ENCODE results near the gene PDC. TPM values are rescaled to one million over a fixed set of nuclear protein-coding genes. Genes with fewer than 3 reads are reported as not detected.
A peak's percentile ranks its signal among the peaks of the same experiment; 100 is the strongest.

The PDC gene
- total and polyA plus RNA-seq, 9 of the 15 experiments (the other 6 are each of a cell fraction or from before 2014, with no cell fraction given): not detected

GRCh38 chr1:186443638-186444037 lies 17.3 kb downstream of the PDC start:
- DNase-seq (ENCODE audit: extremely low read depth in 1 of 4, low spot score in 3 of 4): no peak
- no peak overlapping the region for H2AFZ ChIP-seq (ENCODE audit: low read depth, low read length)
- ChIA-PET POLR2A (no interaction called here), CTCF (ENCODE audit: low intra/inter-chr PET ratio) (no interaction called here)
- no peaks in the 10 kb centered on the region for H3K9me1 ChIP-seq (ENCODE audit: control insufficient read depth, insufficient read depth, low read length)
- H3K9me3 ChIP-seq (replicated peaks; ENCODE audit: control insufficient read depth, insufficient read depth, low read depth, low read length): no peaks in the 10 kb centered on the region
- H3K4me1 ChIP-seq (replicated peaks in 1 of 2; ENCODE audit: control insufficient read depth in 2 of 2, insufficient read depth in 2 of 2, low read length in 2 of 2): no peaks in the 10 kb centered on the region
- in situ Hi-C loops (cut with MboI): no loop called here
- no peaks in the 10 kb centered on the region for H3K27me3 ChIP-seq (ENCODE audit: control insufficient read depth in 2 of 2, insufficient read depth in 2 of 2, low read length in 2 of 2)
- intact Hi-C loops (cut with micrococcal nuclease): no loop called here
- no peak overlapping the region for H3K4me2 ChIP-seq (ENCODE audit: insufficient read depth, low read length)
- H3K79me2 ChIP-seq (ENCODE audit: control insufficient read depth, insufficient read depth, low read length): no peaks in the 10 kb centered on the region
- 0% methylated on average over 2 of the region's 2 CpGs for WGBS (ENCODE audit: insufficient coverage, low coverage, missing lambda C conversion rate)
- FAIRE-seq: no peak
- no peak for ATAC-seq
- H3K4me3 ChIP-seq: no peak overlapping the region
- H3K9ac ChIP-seq (ENCODE audit: insufficient read depth in 1 of 2, low read depth in 2 of 2, low read length in 2 of 2): no peak overlapping the region
- BruUV-seq (replicated peaks): no TSS peak
- no peaks in the 10 kb centered on the region for H3K36me3 ChIP-seq (ENCODE audit: control insufficient read depth, insufficient read depth, low read length)
- no peak overlapping the region for H3K27ac ChIP-seq (ENCODE audit: extremely low read depth, low read depth, low read length)
- TF ChIP-seq SRF (CRISPR knock-in tag; IDR thresholded peaks at IDR 0.05): no peak
- TF ChIP-seq SP1 (CRISPR knock-in tag; IDR thresholded peaks at IDR 0.05): no peak
- no peak for TF ChIP-seq DEAF1 (CRISPR knock-in tag; IDR thresholded peaks at IDR 0.05)
- H4K20me1 ChIP-seq (replicated peaks; ENCODE audit: control insufficient read depth, insufficient read depth, low read length): no peaks in the 10 kb centered on the region

GRCh38 chr1:186442651-186443375 lies 18.1 kb downstream of the PDC start:
- H3K4me3 ChIP-seq: no peak overlapping the region
- H3K4me1 ChIP-seq (replicated peaks in 1 of 2; ENCODE audit: control insufficient read depth in 2 of 2, insufficient read depth in 2 of 2, low read length in 2 of 2): no peaks in the 10 kb centered on the region
- BruUV-seq (replicated peaks): no TSS peak
- ChIA-PET POLR2A (no interaction called here), CTCF (ENCODE audit: low intra/inter-chr PET ratio) (no interaction called here)
- no peak overlapping the region for H3K9ac ChIP-seq (ENCODE audit: insufficient read depth in 1 of 2, low read depth in 2 of 2, low read length in 2 of 2)
- H3K27ac ChIP-seq (ENCODE audit: extremely low read depth, low read depth, low read length): no peak overlapping the region
- H2AFZ ChIP-seq (ENCODE audit: low read depth, low read length): no peak overlapping the region
- no peaks in the 10 kb centered on the region for H4K20me1 ChIP-seq (replicated peaks; ENCODE audit: control insufficient read depth, insufficient read depth, low read length)
- ATAC-seq (no peak), FAIRE-seq (no peak), DNase-seq (ENCODE audit: extremely low read depth in 1 of 4, low spot score in 3 of 4) (no peak)
- no peaks in the 10 kb centered on the region for H3K36me3 ChIP-seq (ENCODE audit: control insufficient read depth, insufficient read depth, low read length)
- no peaks in the 10 kb centered on the region for H3K27me3 ChIP-seq (ENCODE audit: control insufficient read depth in 2 of 2, insufficient read depth in 2 of 2, low read length in 2 of 2)
- peak in 1 of 2 experiments; percentile 47; a peak in 1 of 4 replicates for TF ChIP-seq FOXA3 (CRISPR knock-in tag; conservative IDR thresholded peaks at IDR 0.05 in 1 of 2, IDR thresholded peaks at IDR 0.05 in 1 of 2)
- TF ChIP-seq CTBP1 (IDR thresholded peaks at IDR 0.05; ENCODE audit: borderline replicate concordance): no peak
- no peak for TF ChIP-seq GTF2F1 (IDR thresholded peaks at IDR 0.05; ENCODE audit: low read depth, low read length)
- TF ChIP-seq EGR1 (conservative IDR thresholded peaks at IDR 0.05): no peak
- no peak for TF ChIP-seq ZFP1 (CRISPR knock-in tag; IDR thresholded peaks at IDR 0.05)
- TF ChIP-seq EWSR1 (IDR thresholded peaks at IDR 0.05; ENCODE audit: borderline replicate concordance, low read depth, partially characterized antibody): no peak
- no peak for TF ChIP-seq NKRF (IDR thresholded peaks at IDR 0.05; ENCODE audit: borderline replicate concordance)
- TF ChIP-seq NFYB (IDR thresholded peaks at IDR 0.05; ENCODE audit: extremely low read depth, insufficient read length): no peak
- in situ Hi-C loops (cut with MboI): no loop called here
- intact Hi-C loops (cut with micrococcal nuclease): no loop called here
- no peaks in the 10 kb centered on the region for H3K79me2 ChIP-seq (ENCODE audit: control insufficient read depth, insufficient read depth, low read length)
- no peaks in the 10 kb centered on the region for H3K9me1 ChIP-seq (ENCODE audit: control insufficient read depth, insufficient read depth, low read length)
- H3K4me2 ChIP-seq (ENCODE audit: insufficient read depth, low read length): no peak overlapping the region
- 0% methylated on average over 1 of the region's 1 CpG for WGBS (ENCODE audit: insufficient coverage, low coverage, missing lambda C conversion rate)
- no peaks in the 10 kb centered on the region for H3K9me3 ChIP-seq (replicated peaks; ENCODE audit: control insufficient read depth, insufficient read depth, low read depth, low read length)
